GM18502 (cell line): Measurements from ENCODE around the gene GPX2.

Experiments used
- ATAC-seq: cut with Tn5 transposase; IDR thresholded peaks from one replicate; pipeline ENCODE4 v1.9.1; 2021; ENCODE audit warnings: mild to moderate bottlenecking; ENCODE audit not compliant: unreplicated experiment, poor library complexity

Gene GPX2

GRCh38 chr14:64963611-64964010, 21.1 kb upstream of the GPX2 start:
- ATAC-seq, result no peak

DNA sequence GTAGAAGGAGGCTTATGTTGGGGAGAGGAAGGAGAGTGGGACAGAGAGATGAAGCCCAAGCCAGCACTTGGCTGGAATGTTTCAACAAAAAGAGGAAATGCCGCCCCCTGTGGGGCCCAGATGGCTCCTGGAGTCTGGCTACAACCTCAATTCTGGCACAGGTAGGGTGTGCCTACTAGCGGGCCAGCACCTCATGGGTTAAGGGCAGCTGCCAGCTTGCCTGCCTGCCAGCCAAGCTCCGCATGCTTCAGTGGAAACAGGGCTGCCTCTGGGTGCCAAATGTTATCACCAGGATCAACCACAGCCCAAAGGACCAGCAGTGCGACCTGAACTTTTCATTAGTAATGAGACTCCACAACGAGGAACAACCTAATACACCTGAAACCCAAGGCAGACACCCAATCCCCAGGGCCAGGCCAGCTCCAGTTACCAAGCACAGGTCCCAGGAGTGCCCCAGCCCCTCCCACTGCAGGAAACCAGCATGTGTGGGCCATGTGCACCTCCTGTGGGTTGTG, 18.3 kb upstream of the GPX2 start:
- ATAC-seq, result no peak

DNA sequence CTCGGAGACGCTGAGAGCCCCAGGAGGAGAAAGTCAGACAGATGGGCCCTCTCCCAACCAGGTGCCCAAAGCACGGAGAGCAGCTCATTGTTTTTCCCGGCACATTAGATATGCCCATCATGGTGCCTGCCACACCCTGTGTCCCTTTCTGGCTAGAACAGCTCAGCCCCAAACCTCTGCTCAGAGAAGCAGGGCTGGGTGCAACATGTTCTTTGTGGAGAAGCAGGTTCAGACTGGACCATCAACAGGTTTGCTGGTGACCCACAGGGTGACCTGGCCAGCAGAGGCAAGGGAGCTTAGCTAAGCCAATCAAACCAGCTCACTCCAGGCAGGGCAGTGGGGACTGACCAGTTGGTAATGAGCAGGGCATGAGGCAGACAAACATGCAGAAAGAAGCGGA, 16.2 kb upstream of the GPX2 start:
- no peak for ATAC-seq

DNA sequence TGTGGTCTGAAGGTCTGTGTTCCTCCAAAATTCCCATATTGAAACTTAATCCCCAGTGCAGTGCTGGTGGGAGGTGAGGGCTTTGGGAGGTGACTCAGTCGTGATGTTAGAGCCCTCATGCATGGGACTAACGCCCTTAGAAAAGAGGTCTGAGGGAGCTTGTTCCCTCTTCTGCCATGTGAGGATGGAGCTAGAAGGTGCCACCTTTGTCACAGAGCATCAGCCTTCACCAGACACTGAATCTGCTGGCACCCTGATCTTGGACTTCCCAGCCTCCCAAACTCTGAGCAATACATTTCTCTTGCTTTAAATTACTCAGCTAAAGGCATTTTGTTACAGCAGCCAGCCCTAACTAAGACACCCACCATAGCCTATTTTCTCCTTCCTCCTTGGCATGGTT, 15.7 kb upstream of the GPX2 start:
- ATAC-seq, result no peak

GRCh38 chr14:64956697-64957406, 14.3 kb upstream of the GPX2 start:
- ATAC-seq, result no peak

GRCh38 chr14:64955297-64955696, 12.8 kb upstream of the GPX2 start:
- ATAC-seq, result no peak

- no peak for ATAC-seq
These were observed 12.1 kb upstream of the GPX2 start for GRCh38 chr14:64954491-64955240.

DNA sequence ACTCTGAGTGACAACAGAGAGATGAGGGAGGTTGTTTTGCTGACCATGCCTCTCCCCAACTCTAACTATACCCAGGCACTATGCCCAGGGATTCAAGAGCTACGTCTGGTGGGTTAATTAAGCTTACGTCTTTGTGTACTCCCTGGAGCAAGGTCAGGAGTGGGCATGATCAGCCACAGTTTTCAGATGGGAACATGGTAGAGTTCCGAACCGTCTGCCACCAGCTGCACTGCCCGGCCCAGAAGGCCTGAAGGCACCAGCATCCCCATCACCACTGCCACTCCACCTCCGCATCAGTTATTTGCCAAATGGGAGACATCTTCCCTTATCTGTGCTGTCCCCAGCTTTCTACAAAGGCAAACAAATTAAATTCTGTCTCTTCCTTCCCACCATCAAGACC, 11.1 kb upstream of the GPX2 start:
- ATAC-seq, result no peak

DNA sequence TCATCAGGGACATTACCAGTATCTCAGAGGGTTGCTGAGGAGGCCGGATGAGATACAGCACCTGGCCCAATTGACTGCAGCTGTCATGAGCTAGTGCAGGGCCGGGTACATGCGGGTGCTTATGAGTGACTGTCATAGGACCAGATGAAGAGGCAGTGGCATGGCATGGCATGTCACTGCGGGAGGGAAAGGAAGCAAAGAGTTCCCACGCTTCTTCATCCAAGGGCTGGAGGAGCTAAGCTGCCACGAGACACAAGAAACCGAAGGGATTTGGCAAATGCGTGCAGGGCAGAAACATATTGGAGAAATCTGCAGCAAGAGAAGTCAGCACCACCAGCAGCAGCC, 10.7 kb upstream of the GPX2 start:
- ATAC-seq, result no peak

DNA sequence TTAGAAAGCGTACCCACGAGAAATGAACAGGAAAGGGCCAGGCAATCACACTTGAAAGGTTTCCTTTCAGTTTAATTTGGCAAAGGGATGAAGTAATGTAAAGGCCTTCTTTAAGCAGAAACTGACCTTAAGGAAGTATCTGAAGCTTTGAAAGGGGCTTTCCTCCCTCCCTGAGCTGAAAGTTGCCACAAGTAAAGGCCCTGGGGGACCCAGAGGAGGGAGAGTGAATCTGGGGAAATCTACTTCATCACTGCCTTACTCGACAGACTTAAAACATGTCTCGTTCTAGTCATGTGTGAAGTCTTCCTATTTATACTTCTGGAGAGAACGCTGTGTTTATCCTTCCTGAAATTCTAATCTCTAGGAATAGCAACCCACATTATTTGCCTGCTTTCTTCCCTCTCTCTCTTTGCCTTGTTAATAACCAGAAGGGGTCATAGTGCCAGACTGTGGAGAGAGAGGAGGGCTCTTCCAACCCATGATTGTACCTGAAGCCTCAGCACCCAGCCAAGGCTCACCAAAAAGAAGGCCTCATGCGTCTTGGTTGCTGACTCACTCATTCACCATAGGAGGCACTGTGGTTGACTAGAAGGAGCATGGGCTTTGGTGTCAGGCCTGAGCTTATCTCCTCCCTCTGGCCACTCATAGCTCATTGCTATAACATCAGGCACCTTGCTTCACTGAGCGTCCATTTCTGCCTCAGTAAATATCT, 10.2 kb upstream of the GPX2 start:
- peak; percentile 50 for ATAC-seq

DNA sequence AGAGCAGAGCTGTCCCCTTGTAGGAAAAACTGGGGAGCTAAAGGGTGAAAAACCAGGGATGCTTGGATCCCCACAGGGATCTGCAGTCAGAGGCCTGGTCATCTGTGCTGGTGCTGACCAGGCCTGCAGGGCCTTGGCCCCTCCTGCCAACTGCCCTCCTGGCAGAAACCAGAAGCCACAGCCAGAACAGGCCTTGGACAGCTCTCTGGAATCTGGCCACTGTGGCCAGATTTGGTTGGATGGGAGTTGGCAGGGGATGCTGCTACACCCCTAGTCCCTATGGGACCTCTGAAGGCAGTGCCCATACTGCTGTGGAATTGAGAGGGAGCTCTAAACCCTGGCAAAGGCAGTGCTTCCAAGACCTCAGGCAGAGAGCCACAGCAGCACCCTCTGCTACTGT, 9.2 kb upstream of the GPX2 start:
- ATAC-seq, result no peak

DNA sequence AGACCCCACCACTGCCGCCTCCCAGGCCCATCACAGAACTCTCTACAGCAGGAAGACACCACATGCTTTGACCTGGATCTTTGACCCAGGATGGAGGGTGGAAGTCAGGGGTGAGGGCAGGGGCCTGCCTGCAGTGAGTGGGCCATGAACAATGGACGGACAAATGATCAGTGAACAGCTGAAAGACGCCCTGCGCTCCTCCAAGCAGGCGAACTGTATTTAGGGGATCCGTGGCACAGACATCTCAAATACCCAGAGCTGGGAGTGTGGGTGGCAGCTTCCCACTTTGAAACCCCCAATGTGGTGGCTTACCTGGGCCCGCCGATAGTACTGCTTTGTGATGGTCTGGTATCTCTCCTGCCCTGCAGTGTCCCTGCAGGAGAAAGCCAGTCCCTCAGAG, 8.7 kb upstream of the GPX2 start:
- ATAC-seq, result no peak

- no peak for ATAC-seq
These were observed 8.3 kb upstream of the GPX2 start for GRCh38 chr14:64950889-64951288.

- ATAC-seq, result no peak
These were observed 6.2 kb upstream of the GPX2 start for GRCh38 chr14:64948612-64949210.

DNA sequence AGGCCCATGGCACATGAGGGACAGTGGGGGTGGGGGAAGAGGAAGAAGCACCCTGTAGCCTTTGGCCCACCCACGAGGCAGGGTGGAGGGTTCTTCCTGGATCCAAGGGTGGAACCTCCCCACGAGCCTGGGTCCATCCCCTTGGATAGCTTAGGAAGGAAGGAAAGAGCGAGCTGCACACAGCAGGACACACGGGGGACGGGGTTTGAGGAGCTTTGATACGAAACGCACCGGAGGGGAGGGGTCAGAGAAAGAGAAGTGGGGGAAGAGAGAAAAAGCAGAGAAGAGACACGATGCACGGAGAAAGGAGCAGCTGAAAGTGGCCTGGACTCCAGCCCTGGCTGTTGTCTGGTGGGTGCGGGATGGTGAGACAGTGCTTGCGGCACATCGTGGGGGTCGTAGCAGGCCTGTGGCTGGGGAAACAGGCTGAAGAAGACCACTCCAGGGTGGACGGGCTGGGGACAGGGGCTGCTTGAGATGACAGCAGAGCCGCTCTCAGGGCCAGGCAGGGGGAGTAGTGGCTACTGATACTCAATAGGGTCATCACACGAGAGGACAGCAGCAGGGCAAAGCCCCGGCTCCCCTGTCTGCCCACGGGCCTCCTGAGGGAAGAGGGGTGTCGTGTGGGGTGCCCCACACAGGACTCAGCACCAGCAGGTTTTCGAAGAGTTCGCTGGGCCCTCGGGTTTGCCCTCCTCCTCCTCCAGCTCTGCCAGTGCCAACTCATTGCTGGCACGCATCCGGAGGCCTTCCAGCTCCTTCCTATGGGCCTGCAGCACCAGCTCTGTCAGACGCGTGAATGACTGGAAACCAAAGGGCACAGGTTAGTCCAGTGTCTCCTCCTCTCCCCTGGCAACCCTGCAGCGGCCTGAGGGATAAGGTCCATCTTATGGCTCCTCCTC, 5.4 kb upstream of the GPX2 start:
- ATAC-seq, result no peak

DNA sequence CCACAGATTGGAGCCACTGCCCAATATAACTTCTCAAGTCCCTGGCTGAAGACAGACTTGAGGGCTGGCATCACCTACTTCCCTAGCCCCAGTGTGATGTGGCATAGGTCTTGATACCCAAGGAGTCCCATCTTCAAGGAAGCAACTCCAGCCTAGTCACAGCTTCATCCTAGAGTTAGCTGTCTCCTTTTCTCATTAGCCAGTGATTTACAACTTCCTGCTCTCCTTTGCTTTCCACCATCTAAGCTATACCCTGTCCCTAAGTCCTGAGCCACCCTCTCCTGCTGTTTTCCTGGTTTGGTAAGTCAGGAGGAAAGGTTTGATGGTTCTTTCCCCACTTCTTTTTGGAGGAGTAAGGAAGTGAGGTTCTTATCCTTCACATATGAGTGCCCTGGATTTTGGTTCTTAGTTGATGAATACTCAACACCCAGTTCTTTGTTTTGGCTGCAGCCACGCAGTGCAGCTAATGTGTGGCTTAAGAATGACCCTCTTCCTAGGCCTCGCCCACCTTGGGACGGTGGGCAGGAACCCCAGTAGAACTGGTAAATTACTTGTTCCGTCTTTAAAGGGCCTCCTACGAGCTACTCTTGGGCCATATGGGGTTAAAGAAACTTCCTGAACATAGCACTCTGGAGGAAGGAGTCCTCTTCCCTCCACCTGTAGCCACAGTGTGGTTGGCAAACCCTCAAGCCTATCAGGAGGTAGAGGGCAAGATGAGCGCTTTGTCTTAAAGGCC, 3.9 kb upstream of the GPX2 start:
- ATAC-seq, result no peak

GRCh38 chr14:64945431-64946178, 3.1 kb upstream of the GPX2 start:
- no peak for ATAC-seq

- ATAC-seq, result no peak
These were observed 2.3 kb upstream of the GPX2 start for GRCh38 chr14:64944861-64945260.

DNA sequence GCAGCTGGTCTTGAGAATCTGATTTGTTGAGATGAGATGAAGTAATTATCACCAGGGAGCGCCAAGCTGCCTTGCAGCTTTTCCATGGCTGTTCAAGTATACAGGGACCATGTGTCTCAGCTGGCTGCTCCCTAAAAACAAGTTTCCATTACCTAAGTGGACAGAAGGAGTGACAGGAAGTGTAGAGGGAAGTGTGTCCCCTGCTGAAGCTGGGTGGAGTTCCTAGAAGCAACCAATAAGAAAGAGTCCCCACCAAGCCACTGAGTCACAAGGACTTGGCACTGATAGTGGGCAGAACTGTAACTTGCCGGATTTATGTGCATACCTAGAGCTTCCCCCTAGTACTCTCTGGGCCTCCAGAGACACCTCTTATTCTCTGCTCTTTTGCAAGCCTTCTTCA, 1.5 kb upstream of the GPX2 start:
- ATAC-seq, result no peak
